Hepatocyte (in vitro differentiated cells): ENCODE data around the gene MTX1. TPM values are rescaled to one million over a fixed set of nuclear protein-coding genes. Genes with fewer than 3 reads are reported as not detected.

Experiments
- DNase-seq: peaks from one replicate; pipeline ENCODE4 v3.0.0-alpha.2; 2016; ENCODE audit warnings: low spot score
- H2AFZ ChIP-seq: fragments of 200-600 bp; sonication (generic); 2 replicates; pipeline ENCODE4 v1.6.0; 2016; ENCODE audit warnings: antibody characterized with exemption, mild to moderate bottlenecking
- H3K27ac ChIP-seq: fragments of 200-600 bp; sonication (generic); 2 replicates; pipeline ENCODE4 v1.5.1; 2016; ENCODE audit warnings: mild to moderate bottlenecking
- H3K27me3 ChIP-seq: fragments of 200-600 bp; sonication (generic); 2 replicates; pipeline ENCODE4 v1.6.1; 2016
- H3K36me3 ChIP-seq: fragments of 200-600 bp; sonication (generic); replicated peaks from 2 replicates; pipeline ENCODE4 v1.5.1; 2016; ENCODE audit warnings: low read depth; ENCODE audit not compliant: insufficient read depth
- H3K4me1 ChIP-seq: fragments of 200-600 bp; sonication (generic); 2 replicates; pipeline ENCODE4 v1.5.1; 2016; ENCODE audit warnings: mild to moderate bottlenecking, moderate library complexity; ENCODE audit not compliant: insufficient read depth
- H3K4me2 ChIP-seq: fragments of 200-600 bp; sonication (generic); 2 replicates; pipeline ENCODE4 v1.6.0; 2016
- H3K4me3 ChIP-seq: fragments of 200-600 bp; sonication (generic); 2 replicates; pipeline ENCODE4 v1.5.1; 2016; ENCODE audit warnings: mild to moderate bottlenecking
- H3K79me2 ChIP-seq: fragments of 200-600 bp; sonication (generic); 2 replicates; pipeline ENCODE4 v1.6.0; 2017; ENCODE audit warnings: mild to moderate bottlenecking
- H3K9me2 ChIP-seq: fragments of 200-600 bp; sonication (generic); replicated peaks from 2 replicates; pipeline ENCODE4 v1.6.0; 2017; ENCODE audit warnings: mild to moderate bottlenecking; ENCODE audit not compliant: insufficient read depth
- H3K9me3 ChIP-seq: fragments of 200-600 bp; sonication (generic); 2 replicates; pipeline ENCODE4 v1.5.1; 2016; ENCODE audit warnings: low read depth, mild to moderate bottlenecking
- H4K20me1 ChIP-seq: fragments of 200-600 bp; sonication (generic); 2 replicates; pipeline ENCODE4 v1.6.0; 2016; ENCODE audit warnings: mild to moderate bottlenecking; ENCODE audit not compliant: insufficient read depth, poor library complexity, severe bottlenecking
- EZH2 ChIP-seq: fragments of 200-600 bp; sonication (generic); IDR thresholded peaks from 2 replicates; pipeline ENCODE4 v1.6.1; 2016; ENCODE audit warnings: antibody characterized with exemption, mild to moderate bottlenecking, borderline replicate concordance
- EZH2phosphoT487 ChIP-seq: fragments of 200-600 bp; sonication (generic); IDR thresholded peaks from one replicate; pipeline ENCODE4 v1.6.1; 2018; ENCODE audit warnings: antibody characterized with exemption, mild to moderate bottlenecking, low read depth, moderate library complexity; ENCODE audit not compliant: unreplicated experiment, severe bottlenecking
- WGBS: methylation state at CpG from one replicate; pipeline ENCODE4 v1.1.6; 2016; ENCODE audit warnings: low lambda C conversion rate; ENCODE audit errors: missing lambda C conversion rate; 5-methylcytosine and 5-hydroxymethylcytosine counted together
- polyA plus RNA-seq: library from polyadenylated mRNA; unstranded; fragments of >200 nt; fragmentation: Nextera tagmentation; extraction: Ambion mirVana; gene quantifications from 2 replicates; pipeline ENCODE4 v1.2.1, GENCODE V29; 2016
- total RNA-seq: library from RNA; depleted of rRNA; stranded (reverse); fragments of >200 nt; gene quantifications from 2 replicates; pipeline ENCODE4 v1.2.3, GENCODE V29; 2014
- TF ChIP-seq, protein P1 (sequence below): fragments of 200-600 bp; sonication (generic); IDR thresholded peaks from 2 replicates; pipeline ENCODE4 v1.5.1; 2016; ENCODE audit warnings: antibody characterized with exemption, mild to moderate bottlenecking; ENCODE audit not compliant: poor library complexity

The MTX1 gene
- total and polyA plus RNA-seq, 2 experiments from 2014 or later, result 42.1 to 78.2 TPM

DNA sequence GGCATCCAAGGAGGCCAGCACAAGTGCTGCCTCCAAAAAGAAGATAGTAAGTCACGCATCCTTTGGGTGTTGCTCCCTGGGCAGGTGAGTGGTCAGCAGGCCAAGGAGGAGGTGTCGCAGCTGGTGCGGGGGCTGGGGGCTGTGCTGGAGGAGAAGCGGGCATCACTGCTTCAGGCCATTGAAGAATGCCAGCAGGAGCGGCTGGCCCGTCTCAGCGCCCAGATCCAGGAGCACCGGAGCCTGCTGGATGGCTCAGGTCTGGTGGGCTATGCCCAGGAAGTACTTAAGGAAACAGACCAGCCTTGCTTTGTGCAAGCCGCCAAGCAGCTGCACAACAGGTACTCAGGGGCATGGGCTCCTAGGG, 30.6 kb upstream of the MTX1 start:
- 97% methylated on average over 9 of the region's 9 CpGs for WGBS
- H2AFZ ChIP-seq, result no peak overlapping the region
- DNase-seq, result no peak
- H3K79me2 ChIP-seq, result no peaks in the 10 kb centered on the region
- H3K27me3 ChIP-seq, result peaks cover 5% of the 10 kb centered on the region
- no peaks in the 10 kb centered on the region for H3K9me3 ChIP-seq
- H3K9me2 ChIP-seq, result no peaks in the 10 kb centered on the region
- no peak overlapping the region for H3K27ac ChIP-seq
- peaks cover 7% of the 10 kb centered on the region for H3K4me1 ChIP-seq
- H4K20me1 ChIP-seq, result no peaks in the 10 kb centered on the region
- no peaks in the 10 kb centered on the region for H3K36me3 ChIP-seq
- no peak overlapping the region for H3K4me2 ChIP-seq
- no peak for TF ChIP-seq EZH2
- TF ChIP-seq, protein P1, sequence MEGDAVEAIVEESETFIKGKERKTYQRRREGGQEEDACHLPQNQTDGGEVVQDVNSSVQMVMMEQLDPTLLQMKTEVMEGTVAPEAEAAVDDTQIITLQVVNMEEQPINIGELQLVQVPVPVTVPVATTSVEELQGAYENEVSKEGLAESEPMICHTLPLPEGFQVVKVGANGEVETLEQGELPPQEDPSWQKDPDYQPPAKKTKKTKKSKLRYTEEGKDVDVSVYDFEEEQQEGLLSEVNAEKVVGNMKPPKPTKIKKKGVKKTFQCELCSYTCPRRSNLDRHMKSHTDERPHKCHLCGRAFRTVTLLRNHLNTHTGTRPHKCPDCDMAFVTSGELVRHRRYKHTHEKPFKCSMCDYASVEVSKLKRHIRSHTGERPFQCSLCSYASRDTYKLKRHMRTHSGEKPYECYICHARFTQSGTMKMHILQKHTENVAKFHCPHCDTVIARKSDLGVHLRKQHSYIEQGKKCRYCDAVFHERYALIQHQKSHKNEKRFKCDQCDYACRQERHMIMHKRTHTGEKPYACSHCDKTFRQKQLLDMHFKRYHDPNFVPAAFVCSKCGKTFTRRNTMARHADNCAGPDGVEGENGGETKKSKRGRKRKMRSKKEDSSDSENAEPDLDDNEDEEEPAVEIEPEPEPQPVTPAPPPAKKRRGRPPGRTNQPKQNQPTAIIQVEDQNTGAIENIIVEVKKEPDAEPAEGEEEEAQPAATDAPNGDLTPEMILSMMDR, result no peak
- H3K4me3 ChIP-seq, result no peak overlapping the region

DNA sequence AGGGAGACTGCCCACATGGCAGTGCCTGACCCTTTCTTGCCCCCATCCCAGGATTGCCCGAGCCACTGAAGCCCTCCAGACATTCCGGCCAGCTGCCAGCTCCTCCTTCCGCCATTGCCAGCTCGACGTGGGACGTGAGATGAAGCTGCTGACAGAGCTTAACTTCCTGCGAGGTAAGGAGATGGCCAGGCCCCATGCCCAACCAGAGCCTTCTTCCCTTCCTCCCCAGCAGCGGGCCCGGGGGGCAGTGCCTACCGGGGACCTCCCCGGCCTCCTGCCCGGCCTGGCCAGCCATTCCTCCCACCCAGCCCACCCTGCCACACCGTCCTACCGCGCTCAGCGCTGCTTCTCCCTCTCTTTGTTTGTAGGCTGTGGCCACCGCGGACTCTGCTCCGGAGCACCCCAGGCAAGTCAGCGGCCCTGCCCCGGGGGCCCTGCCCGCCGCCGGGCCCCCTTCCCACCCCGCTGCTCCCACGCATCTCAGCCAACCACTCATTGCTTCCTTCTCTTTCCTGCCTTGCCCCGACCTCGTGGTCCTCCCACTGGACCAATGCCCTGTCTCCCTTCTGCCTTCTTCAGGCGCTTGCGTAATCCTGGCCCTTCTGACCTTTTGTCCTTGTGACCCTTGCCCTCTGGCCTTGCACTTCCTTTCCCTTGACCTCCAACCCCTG, 29.9 kb upstream of the MTX1 start:
- no peaks in the 10 kb centered on the region for H3K36me3 ChIP-seq
- H3K4me1 ChIP-seq, result peaks cover 3% of the 10 kb centered on the region
- no peaks in the 10 kb centered on the region for H3K9me3 ChIP-seq
- no peaks in the 10 kb centered on the region for H3K9me2 ChIP-seq
- no peak overlapping the region for H2AFZ ChIP-seq
- TF ChIP-seq, protein P1, result no peak
- TF ChIP-seq EZH2 (no peak), EZH2phosphoT487 (no peak)
- DNase-seq, result peak; percentile 4
- H3K27me3 ChIP-seq, result peaks cover 5% of the 10 kb centered on the region
- H4K20me1 ChIP-seq, result no peaks in the 10 kb centered on the region
- WGBS, result 97% methylated on average over 13 of the region's 30 CpGs
- no peak overlapping the region for H3K27ac ChIP-seq
- no peak overlapping the region for H3K4me3 ChIP-seq
- no peak overlapping the region for H3K4me2 ChIP-seq
- H3K79me2 ChIP-seq, result no peaks in the 10 kb centered on the region

DNA sequence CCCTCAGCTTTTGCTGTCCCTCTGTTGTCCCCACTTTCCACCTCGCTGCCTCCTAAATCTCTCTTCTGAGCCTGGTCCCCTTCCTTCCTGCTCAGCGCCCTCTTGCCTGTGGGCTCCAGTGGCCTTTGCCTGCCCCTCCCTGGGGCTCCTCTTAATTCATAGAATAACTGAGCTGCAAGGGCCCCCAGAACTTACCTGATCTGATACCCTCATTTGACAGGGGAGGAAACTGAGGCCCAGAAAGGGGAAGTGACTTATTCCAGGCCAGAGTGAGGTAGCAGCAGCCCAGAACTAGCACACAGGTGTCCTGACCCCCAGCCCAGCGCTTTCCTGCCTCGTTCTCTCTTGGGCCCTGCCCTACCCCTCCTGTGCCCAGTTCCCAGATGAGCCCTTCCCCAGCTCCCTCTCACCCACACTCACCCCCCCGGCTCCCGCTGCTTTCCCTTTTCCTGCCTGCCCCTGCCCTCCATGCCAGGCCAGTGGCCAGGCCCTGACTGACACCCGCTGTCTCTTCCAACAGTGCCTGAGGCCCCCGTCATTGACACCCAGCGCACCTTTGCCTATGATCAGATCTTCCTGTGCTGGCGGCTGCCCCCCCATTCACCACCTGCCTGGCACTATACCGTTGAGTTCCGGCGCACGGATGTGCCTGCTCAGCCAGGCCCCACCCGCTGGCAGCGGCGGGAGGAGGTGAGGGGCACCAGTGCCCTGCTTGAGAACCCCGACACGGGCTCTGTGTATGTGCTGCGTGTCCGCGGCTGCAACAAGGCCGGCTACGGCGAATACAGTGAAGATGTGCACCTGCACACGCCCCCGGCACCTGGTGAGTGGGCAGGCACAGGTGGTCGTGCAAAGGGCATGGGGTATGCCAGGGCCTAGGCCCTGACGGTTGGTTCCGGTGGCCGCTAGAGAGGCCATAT, 29.1 kb upstream of the MTX1 start:
- no peaks in the 10 kb centered on the region for H3K9me2 ChIP-seq
- no peak for TF ChIP-seq EZH2
- TF ChIP-seq, protein P1, result no peak
- TF ChIP-seq EZH2phosphoT487, result no peak
- H3K79me2 ChIP-seq, result no peaks in the 10 kb centered on the region
- H2AFZ ChIP-seq, result no peak overlapping the region
- H3K9me3 ChIP-seq, result no peaks in the 10 kb centered on the region
- DNase-seq, result peak; percentile 2
- H3K27ac ChIP-seq, result no peak overlapping the region
- no peak overlapping the region for H3K4me2 ChIP-seq
- no peaks in the 10 kb centered on the region for H4K20me1 ChIP-seq
- WGBS, result 99% methylated on average over 27 of the region's 31 CpGs
- no peaks in the 10 kb centered on the region for H3K4me1 ChIP-seq
- H3K27me3 ChIP-seq, result no peaks in the 10 kb centered on the region
- no peaks in the 10 kb centered on the region for H3K36me3 ChIP-seq
- H3K4me3 ChIP-seq, result no peak overlapping the region
